Ammon's horn (tissue), 1 donor: Measurements from ENCODE around the gene SLC16A8.
"Not testable (repeated sequence)": the region's sequence is repeated elsewhere in the genome, so short reads cannot be mapped to it uniquely, and the experiment has no call there.

ENCODE experiments used
- DNase-seq: peaks from one replicate; pipeline ENCODE4 v3.0.0-alpha.2; 2016; ENCODE audit warnings: low spot score

Gene SLC16A8

GRCh38 chr22:38086001-38086845 lies 2.2 kb upstream of the SLC16A8 start:
- DNase-seq = no peak

GRCh38 chr22:38085501-38085900 lies 1.5 kb upstream of the SLC16A8 start:
- no peak for DNase-seq

DNA sequence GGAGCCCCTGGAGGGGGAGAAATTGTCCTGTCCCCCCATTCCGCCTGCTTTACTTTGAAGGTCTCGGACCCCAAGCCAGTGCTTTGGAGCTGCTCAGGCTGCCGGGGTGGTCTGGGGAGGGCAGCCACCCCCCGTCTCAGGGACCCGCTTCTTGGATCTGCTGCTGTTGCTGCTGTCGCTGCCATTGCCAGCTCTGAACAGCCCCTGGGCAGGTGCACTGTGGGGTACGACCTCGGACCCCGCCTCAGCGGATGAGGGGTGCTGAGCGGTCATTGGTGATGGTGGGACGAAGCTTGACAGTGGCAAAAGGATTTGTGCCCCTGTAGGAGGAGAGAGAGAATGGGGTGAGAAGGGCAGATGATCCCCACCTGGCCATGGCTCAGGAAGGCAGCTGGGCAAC lies 1.1 kb upstream of the SLC16A8 start:
- no peak for DNase-seq

- no peak for DNase-seq
Observed at GRCh38 chr22:38082986-38083710, 836 bp downstream of the SLC16A8 start.

GRCh38 chr22:38081941-38082828 lies 1.8 kb downstream of the SLC16A8 start:
- DNase-seq = no peak

GRCh38 chr22:38081636-38081940 lies 2.4 kb downstream of the SLC16A8 start:
- DNase-seq = no peak

DNA sequence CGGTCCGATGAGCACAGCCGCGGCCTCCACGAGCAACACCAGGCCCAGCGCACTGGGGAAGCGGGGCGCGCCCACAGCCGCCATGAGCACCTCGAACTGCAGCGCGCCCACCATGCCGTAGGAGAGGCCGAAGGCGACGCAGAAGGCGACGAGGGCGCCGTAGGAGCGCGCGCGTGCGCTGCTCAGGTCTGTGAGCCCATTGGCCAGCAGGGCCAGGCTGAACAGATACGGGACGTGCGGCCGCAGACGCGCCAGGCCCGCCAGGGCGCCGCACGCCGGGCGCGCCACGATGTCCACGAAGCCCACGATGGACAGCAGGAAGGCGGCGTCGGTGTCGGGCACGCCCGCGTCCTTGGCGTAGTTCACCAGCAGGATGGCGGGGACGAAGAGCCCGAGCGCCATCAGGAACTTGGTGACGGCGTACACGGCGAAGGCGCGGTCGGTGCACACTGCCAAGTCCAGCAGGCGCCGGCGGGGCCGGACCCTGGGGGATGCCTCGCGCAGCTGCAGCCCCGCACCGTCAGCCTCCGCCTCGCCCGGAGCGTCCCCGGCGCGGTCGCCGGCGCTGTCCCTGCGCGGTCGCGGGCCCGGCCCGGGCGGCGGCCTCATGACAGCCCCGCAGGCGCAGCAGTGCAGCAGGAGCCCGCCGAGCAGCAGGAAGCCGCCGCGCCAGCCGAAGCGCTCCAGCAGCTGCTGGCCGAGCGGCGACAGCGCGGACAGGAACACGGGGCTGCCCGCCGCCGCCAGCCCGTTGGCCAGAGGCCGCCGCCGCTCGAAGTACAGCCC lies 2.9 kb downstream of the SLC16A8 start:
- DNase-seq = no peak

DNA sequence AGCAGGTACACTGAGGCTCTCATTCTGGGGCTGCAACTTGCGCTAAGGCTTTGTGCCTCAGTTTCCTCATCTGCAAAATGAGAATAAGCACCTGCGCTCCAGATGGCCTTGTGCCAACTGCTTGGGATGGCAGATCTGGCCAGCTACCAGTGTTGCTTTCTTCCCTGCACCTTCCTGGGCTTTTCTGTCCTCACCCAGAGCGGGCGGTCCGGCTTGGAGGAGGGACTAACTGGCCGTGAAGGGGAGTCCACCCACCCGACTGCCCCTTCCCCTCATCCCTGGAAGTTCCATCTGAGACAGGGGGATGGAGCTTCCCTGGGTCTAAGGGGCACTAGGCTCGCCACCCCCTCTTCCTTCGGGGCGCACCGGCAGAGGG lies 3.5 kb downstream of the SLC16A8 start:
- no peak for DNase-seq

GRCh38 chr22:38079804-38080203 lies 4.2 kb downstream of the SLC16A8 start:
- DNase-seq = no peak

DNA sequence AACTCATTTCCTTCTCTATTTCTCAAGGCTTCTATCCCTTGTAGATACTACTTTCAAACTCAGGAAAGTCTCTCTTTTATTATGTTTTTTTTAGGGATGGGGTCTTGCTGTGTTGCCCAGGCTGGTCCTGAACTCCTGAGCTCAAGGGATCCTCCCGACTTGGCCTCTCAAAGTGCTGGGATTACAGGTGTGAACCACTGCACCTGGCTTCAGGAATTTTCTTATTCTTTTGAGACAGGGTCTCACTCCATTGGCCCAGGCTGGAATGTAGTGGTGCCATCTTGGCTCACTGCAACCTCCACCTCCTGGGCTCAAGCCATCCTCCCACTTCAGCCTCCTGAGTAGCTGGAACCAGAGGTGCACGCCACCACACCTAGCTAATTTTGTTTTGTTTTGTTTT lies 4.8 kb downstream of the SLC16A8 start:
- not testable (repeated sequence) for DNase-seq

GRCh38 chr22:38078046-38078840 lies 5.7 kb downstream of the SLC16A8 start:
- DNase-seq = no peak

DNA sequence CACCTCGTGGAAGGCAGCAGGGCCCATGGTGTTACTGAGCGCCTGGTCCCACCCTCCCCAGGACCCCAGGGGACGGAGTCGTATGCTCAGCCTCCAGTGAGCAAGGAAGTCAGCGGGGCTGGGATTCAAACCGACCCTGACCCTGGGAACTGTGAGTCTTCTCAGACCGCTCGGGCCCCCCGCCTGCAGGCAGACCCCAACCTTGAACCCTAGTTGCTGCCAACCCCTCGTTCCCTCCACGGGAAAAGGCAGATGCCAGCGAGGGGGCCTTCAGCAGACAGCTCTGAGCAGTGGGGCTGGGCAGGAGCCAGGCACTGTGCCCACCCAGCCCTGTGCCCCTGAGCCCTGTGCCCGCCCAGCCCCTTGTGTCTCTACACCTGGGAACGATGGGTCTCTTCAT lies 6.4 kb downstream of the SLC16A8 start:
- DNase-seq = no peak

GRCh38 chr22:38077096-38077495 lies 6.9 kb downstream of the SLC16A8 start:
- DNase-seq = no peak

DNA sequence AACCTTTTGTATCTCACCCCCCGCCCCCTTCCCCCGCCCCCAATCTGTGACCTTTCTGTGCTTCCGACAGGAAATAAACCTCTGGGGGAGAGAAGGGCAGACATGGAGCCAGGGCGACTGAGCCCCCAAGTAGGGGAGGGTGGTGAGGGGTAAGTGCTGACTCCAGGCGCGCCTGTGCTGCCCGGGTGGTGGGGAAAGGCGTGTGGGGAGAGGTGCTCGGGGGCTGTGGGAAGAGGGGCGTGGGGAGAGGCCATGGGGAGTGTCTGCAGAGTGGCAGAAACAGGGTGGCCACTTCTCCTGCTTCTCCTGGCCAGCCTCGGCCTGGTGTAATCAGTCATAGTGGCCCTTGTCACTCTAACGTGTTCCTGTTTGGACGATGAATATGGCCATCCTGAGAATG lies 8.0 kb downstream of the SLC16A8 start:
- no peak for DNase-seq

DNA sequence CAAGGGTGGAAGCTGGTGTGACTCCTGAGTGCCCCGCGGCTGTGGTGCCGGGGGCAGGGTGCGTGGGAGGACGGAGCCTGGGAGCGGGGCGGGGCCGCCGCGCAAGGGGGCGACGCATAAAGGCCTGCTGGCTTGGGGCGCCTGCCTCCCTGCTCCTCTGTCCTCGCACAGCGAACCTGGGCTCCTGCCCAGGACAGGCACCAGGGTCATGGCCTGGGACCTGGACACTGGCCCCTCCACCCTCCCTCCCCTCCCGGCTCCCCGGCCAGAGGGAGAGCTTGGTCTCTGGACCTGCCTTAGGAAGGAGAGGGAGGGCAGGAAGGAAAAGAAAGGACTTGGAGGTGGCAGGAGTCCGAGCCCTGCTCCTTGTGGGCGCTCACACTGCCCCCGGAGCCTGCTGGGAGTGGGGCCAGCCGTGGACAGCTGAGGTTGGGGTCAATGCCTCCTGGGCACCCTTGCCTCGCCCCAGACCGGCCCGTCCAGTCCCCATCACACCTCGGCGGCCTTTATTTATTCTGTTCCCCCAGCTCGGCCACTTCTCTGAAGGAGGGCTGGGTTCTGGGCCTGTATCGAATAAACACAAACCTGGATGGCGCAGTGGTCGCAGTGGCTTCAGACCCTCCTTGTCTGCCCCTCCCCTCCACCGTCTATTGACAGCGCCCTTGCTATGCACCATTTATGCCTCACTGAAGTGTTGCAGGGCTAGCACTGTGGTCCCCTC lies 8.7 kb downstream of the SLC16A8 start:
- DNase-seq = no peak

- no peak for DNase-seq
Observed at GRCh38 chr22:38074181-38075104, 9.5 kb downstream of the SLC16A8 start.

DNA sequence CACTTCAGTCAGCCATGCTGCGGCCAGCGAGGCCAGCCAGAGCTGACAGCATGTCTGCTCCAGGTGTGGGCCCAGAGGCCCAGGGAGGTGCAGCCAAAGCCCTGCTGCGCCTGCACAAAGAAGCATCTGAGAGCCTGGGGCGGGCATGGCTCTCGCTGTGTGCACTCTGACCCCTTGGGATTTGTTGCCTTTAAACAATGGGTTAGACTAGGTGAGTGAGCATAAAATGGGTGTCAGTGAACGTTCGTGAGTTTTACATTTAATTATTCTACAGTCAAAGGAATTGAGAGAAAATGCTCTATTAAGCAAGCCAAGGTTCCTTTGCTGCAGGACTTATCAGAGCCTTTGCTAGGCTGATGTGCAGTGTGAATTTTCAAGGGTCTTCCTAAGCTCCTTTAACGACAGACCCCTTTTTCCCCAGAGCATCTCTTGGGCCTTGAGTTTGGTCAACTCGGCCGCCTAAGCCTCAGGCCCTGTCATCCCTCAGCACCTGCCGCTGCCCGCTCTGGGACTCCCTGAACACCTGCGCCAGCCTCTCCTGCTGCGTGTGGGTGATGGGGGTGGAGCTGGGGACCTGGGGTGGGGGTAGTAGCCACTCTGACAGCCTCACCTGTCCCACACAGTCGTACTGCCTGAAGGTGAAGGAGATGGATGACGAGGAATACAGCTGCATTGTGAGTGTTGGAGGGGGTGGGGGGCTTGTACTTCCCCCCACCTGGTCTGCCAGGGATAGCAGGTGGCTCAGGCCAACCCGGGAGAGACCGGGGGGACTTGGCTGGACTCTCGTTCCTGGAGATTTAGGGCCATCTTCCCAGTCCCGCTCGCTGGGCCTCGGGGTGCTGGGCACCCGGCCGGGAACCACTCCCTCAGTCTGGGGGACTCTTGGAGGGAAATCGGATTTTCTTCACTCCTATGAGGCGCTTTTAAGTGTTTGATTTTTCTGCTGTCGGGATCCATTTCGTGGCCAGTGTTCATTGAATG lies 10.5 kb downstream of the SLC16A8 start:
- no peak for DNase-seq
